GM18507 (cell line): ENCODE results near the gene USP21.

Experiments
- DNase-seq: peaks from one replicate; pipeline ENCODE4 v3.0.0; 2011; ENCODE audit warnings: low read depth; ENCODE audit not compliant: insufficient read length; ENCODE audit errors: extremely low spot score
- FAIRE-seq: peaks from 2 replicates; lab custom pipeline; 2011; peaks lifted over from hg19 to GRCh38; lab: Jason Lieb, UNC

Gene USP21

DNA sequence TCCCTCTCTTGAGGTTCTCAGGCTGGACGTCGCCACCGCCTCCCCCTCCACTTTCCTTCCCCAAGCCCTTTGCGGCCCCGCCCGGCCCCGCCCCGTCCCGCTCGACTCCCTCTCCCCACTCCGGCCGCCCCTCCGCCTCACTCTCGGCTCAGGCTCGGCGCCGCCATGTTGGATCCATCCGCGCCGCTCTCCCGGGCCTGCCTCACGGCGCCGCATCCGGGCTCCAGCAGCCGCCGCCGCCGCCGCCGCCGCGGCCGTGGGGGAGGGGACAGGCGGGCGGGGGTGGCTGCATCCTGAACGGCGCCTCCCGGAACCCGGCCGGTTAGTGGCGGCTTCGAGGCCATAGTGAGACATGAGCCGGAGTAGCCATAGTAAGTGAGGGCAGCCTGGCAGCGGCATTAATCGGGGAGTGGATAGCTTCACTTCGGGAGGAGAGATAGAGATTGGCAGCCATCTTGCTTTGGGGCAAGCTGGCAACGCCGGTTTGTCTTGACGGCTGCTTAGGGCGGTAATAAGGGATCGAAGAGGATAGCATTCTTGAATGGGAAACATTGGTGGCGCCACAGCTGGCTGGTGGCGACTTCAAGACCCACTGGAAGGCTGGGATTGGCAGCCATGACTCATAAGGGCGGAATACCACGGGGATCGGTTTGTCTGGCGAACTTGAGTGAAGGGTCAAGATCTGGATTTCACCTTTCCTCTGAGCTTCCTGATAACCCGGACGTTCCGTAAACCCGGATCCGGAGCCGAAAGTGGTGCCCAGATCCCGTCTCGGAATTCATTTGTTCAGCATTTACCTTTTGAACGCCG is 26.7 kb upstream of the USP21 start, which contains the start of gene DEDD:
Gene DEDD, minus strand, starts transcription at position 258 of the 810 bp plus-strand sequence. CDS start 8,205 bp downstream, outside the sequence.
- DNase-seq (peak; percentile 84), FAIRE-seq (peak; percentile 89)

DNA sequence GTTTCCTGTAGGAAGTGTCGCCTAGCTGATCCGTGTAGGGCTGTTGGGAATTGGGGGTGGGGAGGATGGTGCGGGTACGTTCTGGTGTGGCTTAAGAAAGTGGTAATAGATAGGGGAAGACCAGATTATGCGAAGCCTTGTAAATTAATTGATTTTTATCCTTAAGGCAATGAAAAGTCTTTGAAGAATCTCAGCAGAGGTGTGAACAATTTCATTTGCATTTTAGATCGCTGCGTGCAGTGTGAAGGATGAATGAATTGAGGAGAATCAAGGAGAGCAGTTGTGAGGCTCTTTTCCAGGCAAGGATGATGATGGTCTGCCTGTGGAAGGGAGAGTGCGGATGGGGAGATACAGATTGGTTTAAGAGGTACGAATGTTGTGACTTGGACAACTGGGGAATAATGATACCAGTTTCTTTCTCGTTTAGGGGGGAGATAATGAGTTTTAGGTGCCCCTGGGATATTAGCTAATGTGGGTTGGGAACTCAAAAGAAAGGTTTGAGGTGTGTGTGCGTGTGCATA is 26.0 kb upstream of the USP21 start:
- no peak for DNase-seq
- FAIRE-seq, result no peak

GRCh38 chr1:161137881-161138280 is 21.4 kb upstream of the USP21 start:
- DNase-seq, result no peak
- FAIRE-seq, result no peak

DNA sequence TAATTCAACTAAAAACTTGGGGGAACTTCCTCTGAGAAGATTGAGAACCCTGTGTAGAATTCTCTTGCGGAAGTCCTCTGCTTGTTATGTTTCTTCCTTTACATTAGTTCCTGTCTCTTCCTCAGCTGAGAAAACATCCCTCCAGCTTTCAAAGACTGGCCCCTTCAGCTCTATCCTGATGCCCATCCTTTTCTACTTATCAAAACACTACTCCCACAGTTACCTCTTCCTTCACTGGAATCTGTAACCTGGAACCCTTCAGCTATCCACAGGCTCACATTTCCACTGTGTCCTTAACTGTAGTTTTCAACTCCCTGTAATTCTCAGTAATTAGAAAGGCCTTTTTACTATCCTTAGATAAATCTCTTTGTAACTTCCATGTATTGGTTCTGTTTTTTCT is 20.9 kb upstream of the USP21 start:
- FAIRE-seq (no peak), DNase-seq (no peak)

- DNase-seq (no peak), FAIRE-seq (no peak)
Observed at GRCh38 chr1:161139766-161140165, 19.5 kb upstream of the USP21 start.

DNA sequence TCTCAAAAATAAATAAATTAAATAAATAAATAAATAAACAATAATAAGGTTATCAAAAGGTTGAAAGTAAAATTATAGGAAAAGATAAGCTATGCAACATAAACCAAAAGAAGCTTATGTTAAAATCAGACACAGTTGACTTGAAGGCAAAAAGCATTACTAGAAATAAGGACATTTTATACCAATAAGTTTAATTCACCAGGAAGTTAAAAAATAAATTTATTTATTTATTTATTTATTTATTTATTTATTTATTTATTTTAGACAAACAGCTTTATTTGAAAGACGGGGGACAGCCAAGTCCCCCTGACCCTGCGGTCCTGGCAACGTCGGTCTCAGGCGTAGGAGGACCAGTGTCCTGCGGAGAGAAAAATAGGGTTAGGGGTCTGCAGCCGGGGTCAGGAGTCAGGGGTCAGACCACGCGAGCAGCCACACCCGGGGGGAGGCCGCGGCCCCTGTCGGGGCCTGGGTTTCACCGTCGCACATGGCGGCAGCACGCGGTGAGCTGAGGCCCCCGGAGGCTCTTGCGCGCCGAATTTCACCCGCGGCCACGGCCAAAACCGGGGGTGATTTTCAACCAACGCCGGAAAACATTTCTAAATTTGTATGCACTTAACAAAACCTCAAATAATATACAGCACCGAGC is 18.4 kb upstream of the USP21 start:
- DNase-seq (no peak), FAIRE-seq (no peak)

GRCh38 chr1:161145832-161146231 is 13.5 kb upstream of the USP21 start:
- no peak for DNase-seq
- no peak for FAIRE-seq

DNA sequence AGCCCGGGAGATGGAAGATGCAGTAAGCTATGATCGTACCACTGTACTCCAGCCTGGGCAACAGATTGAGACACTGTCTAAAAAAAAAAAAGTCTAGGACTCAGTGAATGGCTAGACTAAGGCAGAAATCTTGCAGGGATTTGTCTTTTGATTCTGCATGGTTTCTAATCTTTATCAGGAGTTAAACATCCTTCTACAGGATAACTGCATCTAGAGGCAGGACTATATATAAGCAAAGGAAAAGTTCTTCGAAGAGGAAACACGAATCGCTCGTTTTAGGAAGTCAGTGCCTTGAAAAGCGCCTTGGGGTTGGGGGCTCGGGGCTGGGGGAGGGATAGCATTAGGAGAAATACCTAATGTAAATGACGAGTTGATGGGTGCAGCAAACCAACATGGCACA is 6.1 kb upstream of the USP21 start:
- no peak for DNase-seq
- FAIRE-seq, result no peak

DNA sequence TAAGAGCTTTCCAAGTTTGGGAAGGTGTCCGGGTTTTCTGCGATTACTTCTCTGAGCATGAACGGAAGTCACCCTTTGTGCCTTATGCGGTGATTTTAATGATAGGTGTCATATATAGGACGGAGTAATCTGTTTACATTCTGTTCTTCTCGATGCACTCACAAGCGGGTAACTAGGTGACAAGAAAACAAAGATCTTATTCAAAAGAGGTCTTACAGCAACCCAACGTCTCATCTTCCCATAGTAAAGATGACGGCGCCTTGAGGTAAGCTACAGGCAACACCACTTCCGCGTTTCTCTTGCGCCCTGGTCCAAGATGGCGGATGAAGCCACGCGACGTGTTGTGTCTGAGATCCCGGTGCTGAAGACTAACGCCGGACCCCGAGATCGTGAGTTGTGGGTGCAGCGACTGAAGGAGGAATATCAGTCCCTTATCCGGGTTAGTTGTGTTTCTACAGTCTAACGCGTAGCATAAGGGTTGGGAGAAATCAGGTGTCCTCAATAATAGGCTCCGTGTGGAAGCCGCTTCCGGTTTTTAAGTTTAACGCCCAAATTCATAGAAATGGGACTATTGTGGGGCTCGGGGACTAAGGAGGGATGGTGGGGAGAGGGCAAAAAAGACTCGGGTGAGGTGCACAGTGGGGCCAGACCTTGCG is 5.5 kb upstream of the USP21 start, which contains the start of gene UFC1:
Gene UFC1, plus strand, starts transcription at position 297 of the 656 bp plus-strand sequence. Its CDS starts 20 bp downstream, at position 317.
- FAIRE-seq (peak; percentile 90), DNase-seq (peak; percentile 75)

GRCh38 chr1:161157867-161158266 is 1.4 kb upstream of the USP21 start:
- DNase-seq, result no peak
- FAIRE-seq, result no peak

DNA sequence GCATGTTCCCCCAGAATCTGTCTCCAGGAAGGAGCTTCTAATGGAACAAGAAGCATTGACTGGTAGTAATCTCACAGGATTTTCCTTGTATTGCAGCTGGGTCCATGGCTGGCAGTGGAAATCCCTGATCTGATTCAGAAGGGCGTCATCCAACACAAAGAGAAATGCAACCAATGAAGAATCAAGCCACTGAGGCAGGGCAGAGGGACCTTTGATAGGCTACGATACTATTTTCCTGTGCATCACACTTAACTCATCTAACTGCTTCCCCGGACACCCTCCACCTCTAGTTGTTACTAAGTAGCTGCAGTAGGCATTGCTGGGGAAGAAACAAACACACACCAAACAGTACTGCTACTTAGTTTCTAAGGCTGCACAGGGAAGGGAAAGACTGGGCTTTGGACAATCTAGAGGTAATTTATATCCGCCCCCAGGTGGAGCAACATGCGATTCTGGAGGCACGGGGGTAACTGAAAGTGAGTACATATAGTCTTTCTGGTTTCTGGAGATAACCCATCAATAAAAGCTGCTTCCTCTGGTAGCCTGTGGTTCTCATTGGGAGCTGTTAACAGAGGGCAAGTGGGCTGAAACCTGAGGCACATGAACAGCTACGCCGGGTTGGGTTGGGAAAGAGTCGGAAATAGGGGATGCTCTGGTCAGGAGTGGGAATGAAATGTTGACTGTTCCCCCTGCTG is 837 bp upstream of the USP21 start:
- FAIRE-seq, result no peak
- no peak for DNase-seq

- FAIRE-seq, result no peak
- DNase-seq, result no peak
Observed at GRCh38 chr1:161159913-161160243, 578 bp downstream of the USP21 start.

DNA sequence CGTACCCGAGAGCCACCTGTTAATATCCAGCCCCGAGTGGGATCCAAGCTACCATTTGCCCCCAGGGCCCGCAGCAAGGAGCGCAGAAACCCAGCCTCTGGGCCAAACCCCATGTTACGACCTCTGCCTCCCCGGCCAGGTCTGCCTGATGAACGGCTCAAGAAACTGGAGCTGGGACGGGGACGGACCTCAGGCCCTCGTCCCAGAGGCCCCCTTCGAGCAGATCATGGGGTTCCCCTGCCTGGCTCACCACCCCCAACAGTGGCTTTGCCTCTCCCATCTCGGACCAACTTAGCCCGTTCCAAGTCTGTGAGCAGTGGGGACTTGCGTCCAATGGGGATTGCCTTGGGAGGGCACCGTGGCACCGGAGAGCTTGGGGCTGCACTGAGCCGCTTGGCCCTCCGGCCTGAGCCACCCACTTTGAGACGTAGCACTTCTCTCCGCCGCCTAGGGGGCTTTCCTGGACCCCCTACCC is 1.4 kb downstream of the USP21 start:
- FAIRE-seq (no peak), DNase-seq (no peak)

- FAIRE-seq (no peak), DNase-seq (no peak)
Observed at GRCh38 chr1:161161652-161162051, 2.4 kb downstream of the USP21 start.

DNA sequence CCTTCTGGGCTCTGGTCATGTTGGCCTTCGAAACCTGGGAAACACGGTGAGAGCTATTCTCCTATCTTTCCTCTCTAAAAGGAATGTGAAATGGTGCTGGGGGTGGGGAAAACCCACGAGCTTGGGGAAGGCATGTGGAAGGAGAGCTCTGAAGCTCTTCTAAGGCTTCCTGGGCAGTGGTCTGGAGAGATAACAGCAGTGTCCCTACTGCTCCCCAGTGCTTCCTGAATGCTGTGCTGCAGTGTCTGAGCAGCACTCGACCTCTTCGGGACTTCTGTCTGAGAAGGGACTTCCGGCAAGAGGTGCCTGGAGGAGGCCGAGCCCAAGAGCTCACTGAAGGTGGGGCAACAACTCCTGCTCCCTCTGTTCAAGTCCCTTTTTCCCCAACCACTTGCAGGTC is 2.8 kb downstream of the USP21 start:
- DNase-seq, result no peak
- FAIRE-seq, result no peak

- no peak for DNase-seq
- FAIRE-seq, result no peak
Observed at GRCh38 chr1:161162806-161163205, 3.5 kb downstream of the USP21 start.

DNA sequence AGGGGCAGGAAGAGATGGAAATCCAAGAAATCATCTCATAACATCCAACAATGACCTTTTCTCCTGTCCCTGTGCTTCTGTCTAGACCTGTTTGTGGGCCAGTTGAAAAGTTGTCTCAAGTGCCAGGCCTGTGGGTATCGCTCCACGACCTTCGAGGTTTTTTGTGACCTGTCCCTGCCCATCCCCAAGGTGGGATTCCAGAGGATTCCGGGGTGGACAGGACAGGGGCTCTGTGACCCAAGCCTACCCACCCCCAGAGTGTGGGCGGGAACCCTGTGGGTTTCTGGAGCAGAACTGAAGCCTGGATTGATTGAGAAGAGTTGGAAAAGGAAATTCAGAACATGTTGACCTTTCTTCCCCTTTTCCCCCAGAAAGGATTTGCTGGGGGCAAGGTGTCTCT is 4.5 kb downstream of the USP21 start:
- DNase-seq (no peak), FAIRE-seq (no peak)

DNA sequence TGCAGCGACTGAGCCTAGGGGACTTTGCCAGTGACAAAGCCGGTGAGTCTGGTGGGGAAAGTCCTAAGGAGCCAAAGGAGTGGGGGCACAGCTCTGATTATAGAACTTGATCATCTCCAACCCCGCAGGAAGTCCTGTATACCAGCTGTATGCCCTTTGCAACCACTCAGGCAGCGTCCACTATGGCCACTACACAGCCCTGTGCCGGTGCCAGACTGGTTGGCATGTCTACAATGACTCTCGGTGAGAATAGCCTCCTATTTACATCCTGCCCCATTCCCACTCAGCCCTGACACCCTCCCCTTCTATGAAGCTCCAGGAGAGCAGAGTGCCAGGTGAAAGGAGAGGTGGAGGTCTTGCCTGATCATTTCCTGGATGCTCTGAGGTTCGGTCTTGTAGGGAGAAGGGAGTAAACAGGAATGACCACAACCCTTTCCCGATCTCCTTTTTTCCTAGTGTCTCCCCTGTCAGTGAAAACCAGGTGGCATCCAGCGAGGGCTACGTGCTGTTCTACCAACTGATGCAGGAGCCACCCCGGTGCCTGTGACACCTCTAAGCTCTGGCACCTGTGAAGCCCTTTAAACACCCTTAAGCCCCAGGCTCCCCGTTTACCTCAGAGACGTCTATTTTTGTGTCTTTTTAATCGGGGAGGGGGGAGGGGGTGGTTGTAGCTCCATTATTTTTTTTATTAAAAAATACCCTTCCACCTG is 5.8 kb downstream of the USP21 start:
- FAIRE-seq, result no peak
- DNase-seq, result no peak
